WTC11 (cell line): Measurements from ENCODE around the gene NOL9. TPM values are rescaled to one million over a fixed set of nuclear protein-coding genes. Genes with fewer than 3 reads are reported as not detected.
A peak's percentile ranks its signal among the peaks of the same experiment; 100 is the strongest.

Experiments used
- ATAC-seq: fragments of 200-7000 bp; cut with Tn5 transposase; 2 replicates; pipeline ENCODE4 v1.10.0; 2021; ENCODE audit warnings: mild to moderate bottlenecking, moderate library complexity
- CTCF ChIA-PET: fragments of 300-600 bp; sonication (Branson Sonifier 250); formaldehyde crosslinking; loops from one replicate; lab custom pipeline; 2021; ENCODE audit warnings: antibody characterized with exemption; lab: Charles Lee
- POLR2A ChIA-PET: fragments of 350-600 bp; sonication (Branson Sonifier 250); formaldehyde crosslinking; loops from one replicate; lab custom pipeline; 2021; ENCODE audit warnings: antibody characterized with exemption; lab: Charles Lee
- DNase-seq: peaks from one replicate; pipeline ENCODE4 v3.0.0; 2021; ENCODE audit warnings: low spot score
- H3K27ac Mint-ChIP-seq: 2 replicates; pipeline ENCODE4 v1.8.0; 2021; ENCODE audit warnings: mixed read lengths
- H3K27me3 Mint-ChIP-seq: 2 replicates; pipeline ENCODE4 v1.8.0; 2021; ENCODE audit warnings: low read depth, mild to moderate bottlenecking, moderate library complexity, mixed read lengths
- H3K36me3 Mint-ChIP-seq: 2 replicates; pipeline ENCODE4 v1.8.0; 2021; ENCODE audit warnings: mixed read lengths
- H3K4me1 Mint-ChIP-seq: 2 replicates; pipeline ENCODE4 v1.8.0; 2022; ENCODE audit warnings: mixed read lengths
- H3K4me3 Mint-ChIP-seq: 2 replicates; pipeline ENCODE4 v1.8.0; 2021; ENCODE audit warnings: mild to moderate bottlenecking, moderate library complexity, mixed read lengths
- H3K9me3 Mint-ChIP-seq: 2 replicates; pipeline ENCODE4 v1.8.0; 2021; ENCODE audit warnings: mixed read lengths
- AR ChIP-seq: fragments of 250-450 bp; sonication (Bioruptor Pico); IDR thresholded peaks from 2 replicates; pipeline ENCODE4 v1.9.0; 2021; ENCODE audit warnings: mild to moderate bottlenecking
- CREB1 ChIP-seq: sonication (generic); formaldehyde crosslinking; IDR thresholded peaks from 2 replicates; pipeline ENCODE4 v1.8.0; 2023; ENCODE audit warnings: mild to moderate bottlenecking, missing genetic modification reagents
- ELF4 ChIP-seq: sonication (generic); formaldehyde crosslinking; IDR thresholded peaks from 2 replicates; pipeline ENCODE4 v1.8.1; 2022; ENCODE audit warnings: low read depth, mild to moderate bottlenecking, moderate library complexity, missing genetic modification reagents
- ESRRA ChIP-seq: sonication (generic); formaldehyde crosslinking; IDR thresholded peaks from 2 replicates; pipeline ENCODE4 v1.8.1; 2022; ENCODE audit warnings: mild to moderate bottlenecking, missing genetic modification reagents, borderline replicate concordance
- GRHL2 ChIP-seq: fragments of 250-450 bp; sonication (Bioruptor Pico); IDR thresholded peaks from 2 replicates; pipeline ENCODE4 v1.8.0; 2022; ENCODE audit warnings: mild to moderate bottlenecking, moderate library complexity; ENCODE audit not compliant: insufficient replicate concordance, severe bottlenecking
- GTF2I ChIP-seq: fragments of 250-450 bp; sonication (Bioruptor Pico); conservative IDR thresholded peaks from 2 replicates; pipeline ENCODE4 v1.4.0; 2021; ENCODE audit warnings: mild to moderate bottlenecking
- HMGA2 ChIP-seq: fragments of 250-450 bp; sonication (Bioruptor Pico); IDR thresholded peaks from 2 replicates; pipeline ENCODE4 v1.4.0; 2021; ENCODE audit warnings: mild to moderate bottlenecking, moderate library complexity
- PRRX2 ChIP-seq: fragments of 250-450 bp; sonication (Bioruptor Pico); IDR thresholded peaks from 2 replicates; pipeline ENCODE4 v1.8.0; 2021; ENCODE audit warnings: mild to moderate bottlenecking
- SOX15 ChIP-seq: fragments of 250-450 bp; sonication (Bioruptor Pico); IDR thresholded peaks from 2 replicates; pipeline ENCODE4 v1.9.0; 2021; ENCODE audit warnings: mild to moderate bottlenecking
- SP1 ChIP-seq: sonication (generic); formaldehyde crosslinking; conservative IDR thresholded peaks from 2 replicates; pipeline ENCODE4 v1.8.1; 2022; ENCODE audit warnings: missing genetic modification reagents
- TCF7 ChIP-seq: sonication (generic); formaldehyde crosslinking; IDR thresholded peaks from 2 replicates; pipeline ENCODE4 v1.8.0; 2022; ENCODE audit warnings: mild to moderate bottlenecking, low read depth, missing genetic modification reagents, moderate library complexity
- TEAD1 ChIP-seq: sonication (generic); formaldehyde crosslinking; IDR thresholded peaks from 2 replicates; pipeline ENCODE4 v1.8.0; 2022; ENCODE audit warnings: mild to moderate bottlenecking, missing genetic modification reagents
- USF1 ChIP-seq: sonication (generic); formaldehyde crosslinking; IDR thresholded peaks from 2 replicates; pipeline ENCODE4 v1.8.0; 2022; ENCODE audit warnings: mild to moderate bottlenecking, missing genetic modification reagents
- ZNF232 ChIP-seq: sonication (generic); formaldehyde crosslinking; IDR thresholded peaks from 2 replicates; pipeline ENCODE4 v1.8.0; 2022; ENCODE audit warnings: mild to moderate bottlenecking, missing genetic modification reagents
- ZNF416 ChIP-seq: fragments of 250-450 bp; sonication (Bioruptor Pico); IDR thresholded peaks from 2 replicates; pipeline ENCODE4 v1.9.0; 2021; ENCODE audit warnings: mild to moderate bottlenecking, inconsistent platforms
- ZNF423 ChIP-seq: fragments of 250-450 bp; sonication (Bioruptor Pico); IDR thresholded peaks from 2 replicates; pipeline ENCODE4 v2.1.2; 2022; ENCODE audit warnings: mild to moderate bottlenecking, moderate library complexity
- ZNF425 ChIP-seq: fragments of 250-450 bp; sonication (Bioruptor Pico); conservative IDR thresholded peaks from 2 replicates; pipeline ENCODE4 v1.9.0; 2021; ENCODE audit warnings: mild to moderate bottlenecking
- ZNF532 ChIP-seq: fragments of 250-450 bp; sonication (Bioruptor Pico); IDR thresholded peaks from 2 replicates; pipeline ENCODE4 v1.9.0; 2021; ENCODE audit warnings: mild to moderate bottlenecking, borderline replicate concordance
- ZNF671 ChIP-seq: fragments of 250-450 bp; sonication (Bioruptor Pico); IDR thresholded peaks from 2 replicates; pipeline ENCODE4 v1.8.0; 2021; ENCODE audit warnings: mild to moderate bottlenecking
- total RNA-seq: library from RNA; stranded (reverse); gene quantifications from 3 replicates; pipeline ENCODE4 v1.2.3, GENCODE V29; 2021
- TF ChIP-seq, protein P1 (sequence below): sonication (generic); formaldehyde crosslinking; IDR thresholded peaks from 2 replicates; pipeline ENCODE4 v1.8.1; 2023; ENCODE audit warnings: mild to moderate bottlenecking, moderate library complexity, missing genetic modification reagents

NOL9 gene
- total RNA-seq, 1 experiment from 2014 or later, result 37.4 TPM

- POLR2A ChIA-PET, result no interaction called here
These were observed 28.1 kb upstream of the NOL9 start for GRCh38 chr1:6582370-6582769.

More at GRCh38 chr1:6582370-6582769, 28.1 kb upstream of the NOL9 start:
- Mint-ChIP-seq H3K27ac (no peak overlapping the region), H3K36me3 (peaks cover 3% of the 10 kb centered on the region; the same call in 1 of the 2 replicates), H3K27me3 (no peaks in the 10 kb centered on the region), H3K4me3 (peak overlapping the region; percentile 21), H3K4me1 (peaks cover 17% of the 10 kb centered on the region), H3K9me3 (no peaks in the 10 kb centered on the region)
- ATAC-seq (no peak), DNase-seq (no peak)
- TF ChIP-seq ESRRA (CRISPR knock-in tag) (no peak), GRHL2 (CRISPR knock-in tag) (no peak), ZNF532 (CRISPR knock-in tag) (no peak), HMGA2 (CRISPR knock-in tag) (no peak), AR (CRISPR knock-in tag) (no peak), GTF2I (CRISPR knock-in tag) (no peak), TEAD1 (CRISPR knock-in tag) (no peak), ZNF425 (no peak), CREB1 (no peak), ZNF671 (no peak), SOX15 (CRISPR knock-in tag) (no peak), ZNF423 (no peak), ELF4 (CRISPR knock-in tag) (no peak), PRRX2 (CRISPR knock-in tag) (no peak), SP1 (CRISPR knock-in tag) (no peak), USF1 (CRISPR knock-in tag) (no peak), ZNF232 (CRISPR knock-in tag) (no peak), TCF7 (CRISPR knock-in tag) (no peak), ZNF416 (no peak)
- TF ChIP-seq, protein P1, sequence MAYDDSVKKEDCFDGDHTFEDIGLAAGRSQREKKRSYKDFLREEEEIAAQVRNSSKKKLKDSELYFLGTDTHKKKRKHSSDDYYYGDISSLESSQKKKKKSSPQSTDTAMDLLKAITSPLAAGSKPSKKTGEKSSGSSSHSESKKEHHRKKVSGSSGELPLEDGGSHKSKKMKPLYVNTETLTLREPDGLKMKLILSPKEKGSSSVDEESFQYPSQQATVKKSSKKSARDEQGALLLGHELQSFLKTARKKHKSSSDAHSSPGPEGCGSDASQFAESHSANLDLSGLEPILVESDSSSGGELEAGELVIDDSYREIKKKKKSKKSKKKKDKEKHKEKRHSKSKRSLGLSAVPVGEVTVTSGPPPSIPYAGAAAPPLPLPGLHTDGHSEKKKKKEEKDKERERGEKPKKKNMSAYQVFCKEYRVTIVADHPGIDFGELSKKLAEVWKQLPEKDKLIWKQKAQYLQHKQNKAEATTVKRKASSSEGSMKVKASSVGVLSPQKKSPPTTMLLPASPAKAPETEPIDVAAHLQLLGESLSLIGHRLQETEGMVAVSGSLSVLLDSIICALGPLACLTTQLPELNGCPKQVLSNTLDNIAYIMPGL (CRISPR knock-in tag), result no peak
- CTCF ChIA-PET, result no interaction called here
